ENCODE results near the gene PDE4D. TPM values are rescaled to one million over a fixed set of nuclear protein-coding genes. Genes with fewer than 3 reads are reported as not detected.

PDE4D gene
- total RNA-seq, 1 experiment from 2014 or later = 3.3 TPM

DNA sequence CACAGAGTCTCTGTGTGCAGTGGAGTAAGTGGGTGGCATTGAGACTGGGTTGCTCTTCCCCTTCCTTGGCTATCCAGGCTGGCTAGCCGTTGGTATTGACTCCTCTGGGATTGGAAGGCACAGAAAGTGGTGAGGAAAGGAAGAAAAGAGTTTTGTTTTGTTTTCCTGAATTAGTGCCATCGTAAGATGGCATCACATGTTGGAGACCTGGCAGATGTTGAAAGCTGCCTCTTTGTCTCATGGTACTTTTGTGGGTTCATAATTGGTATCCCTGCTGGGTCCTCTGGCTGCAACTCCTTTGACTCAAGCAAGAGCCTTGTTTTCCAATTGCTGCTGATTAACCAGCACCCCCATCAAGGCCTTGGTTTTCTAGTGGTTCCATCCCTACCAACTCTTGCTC lies 293.8 kb downstream of the PDE4D start:
- no peaks in the 10 kb centered on the region for H3K27me3 Mint-ChIP-seq (ENCODE audit: low read depth)
- POLR2A ChIA-PET = no interaction called here
- DNase-seq (ENCODE audit: low spot score) (no peak), ATAC-seq (no peak)
- H3K9me3 Mint-ChIP-seq = no peaks in the 10 kb centered on the region
- TF ChIP-seq, protein P1, sequence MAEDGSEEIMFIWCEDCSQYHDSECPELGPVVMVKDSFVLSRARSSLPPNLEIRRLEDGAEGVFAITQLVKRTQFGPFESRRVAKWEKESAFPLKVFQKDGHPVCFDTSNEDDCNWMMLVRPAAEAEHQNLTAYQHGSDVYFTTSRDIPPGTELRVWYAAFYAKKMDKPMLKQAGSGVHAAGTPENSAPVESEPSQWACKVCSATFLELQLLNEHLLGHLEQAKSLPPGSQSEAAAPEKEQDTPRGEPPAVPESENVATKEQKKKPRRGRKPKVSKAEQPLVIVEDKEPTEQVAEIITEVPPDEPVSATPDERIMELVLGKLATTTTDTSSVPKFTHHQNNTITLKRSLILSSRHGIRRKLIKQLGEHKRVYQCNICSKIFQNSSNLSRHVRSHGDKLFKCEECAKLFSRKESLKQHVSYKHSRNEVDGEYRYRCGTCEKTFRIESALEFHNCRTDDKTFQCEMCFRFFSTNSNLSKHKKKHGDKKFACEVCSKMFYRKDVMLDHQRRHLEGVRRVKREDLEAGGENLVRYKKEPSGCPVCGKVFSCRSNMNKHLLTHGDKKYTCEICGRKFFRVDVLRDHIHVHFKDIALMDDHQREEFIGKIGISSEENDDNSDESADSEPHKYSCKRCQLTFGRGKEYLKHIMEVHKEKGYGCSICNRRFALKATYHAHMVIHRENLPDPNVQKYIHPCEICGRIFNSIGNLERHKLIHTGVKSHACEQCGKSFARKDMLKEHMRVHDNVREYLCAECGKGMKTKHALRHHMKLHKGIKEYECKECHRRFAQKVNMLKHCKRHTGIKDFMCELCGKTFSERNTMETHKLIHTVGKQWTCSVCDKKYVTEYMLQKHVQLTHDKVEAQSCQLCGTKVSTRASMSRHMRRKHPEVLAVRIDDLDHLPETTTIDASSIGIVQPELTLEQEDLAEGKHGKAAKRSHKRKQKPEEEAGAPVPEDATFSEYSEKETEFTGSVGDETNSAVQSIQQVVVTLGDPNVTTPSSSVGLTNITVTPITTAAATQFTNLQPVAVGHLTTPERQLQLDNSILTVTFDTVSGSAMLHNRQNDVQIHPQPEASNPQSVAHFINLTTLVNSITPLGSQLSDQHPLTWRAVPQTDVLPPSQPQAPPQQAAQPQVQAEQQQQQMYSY (CRISPR knock-in tag; IDR thresholded peaks at IDR 0.05) = no peak
- TF ChIP-seq, protein P2, sequence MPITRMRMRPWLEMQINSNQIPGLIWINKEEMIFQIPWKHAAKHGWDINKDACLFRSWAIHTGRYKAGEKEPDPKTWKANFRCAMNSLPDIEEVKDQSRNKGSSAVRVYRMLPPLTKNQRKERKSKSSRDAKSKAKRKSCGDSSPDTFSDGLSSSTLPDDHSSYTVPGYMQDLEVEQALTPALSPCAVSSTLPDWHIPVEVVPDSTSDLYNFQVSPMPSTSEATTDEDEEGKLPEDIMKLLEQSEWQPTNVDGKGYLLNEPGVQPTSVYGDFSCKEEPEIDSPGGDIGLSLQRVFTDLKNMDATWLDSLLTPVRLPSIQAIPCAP (CRISPR knock-in tag; IDR thresholded peaks at IDR 0.05) = no peak
- TF ChIP-seq ZNF121 (CRISPR knock-in tag; IDR thresholded peaks at IDR 0.05) (no peak), EMX1 (CRISPR knock-in tag; IDR thresholded peaks at IDR 0.05) (no peak)
- TF ChIP-seq, protein P3, sequence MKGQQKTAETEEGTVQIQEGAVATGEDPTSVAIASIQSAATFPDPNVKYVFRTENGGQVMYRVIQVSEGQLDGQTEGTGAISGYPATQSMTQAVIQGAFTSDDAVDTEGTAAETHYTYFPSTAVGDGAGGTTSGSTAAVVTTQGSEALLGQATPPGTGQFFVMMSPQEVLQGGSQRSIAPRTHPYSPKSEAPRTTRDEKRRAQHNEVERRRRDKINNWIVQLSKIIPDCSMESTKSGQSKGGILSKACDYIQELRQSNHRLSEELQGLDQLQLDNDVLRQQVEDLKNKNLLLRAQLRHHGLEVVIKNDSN (CRISPR knock-in tag; IDR thresholded peaks at IDR 0.05) = no peak
- TF ChIP-seq, protein P4, sequence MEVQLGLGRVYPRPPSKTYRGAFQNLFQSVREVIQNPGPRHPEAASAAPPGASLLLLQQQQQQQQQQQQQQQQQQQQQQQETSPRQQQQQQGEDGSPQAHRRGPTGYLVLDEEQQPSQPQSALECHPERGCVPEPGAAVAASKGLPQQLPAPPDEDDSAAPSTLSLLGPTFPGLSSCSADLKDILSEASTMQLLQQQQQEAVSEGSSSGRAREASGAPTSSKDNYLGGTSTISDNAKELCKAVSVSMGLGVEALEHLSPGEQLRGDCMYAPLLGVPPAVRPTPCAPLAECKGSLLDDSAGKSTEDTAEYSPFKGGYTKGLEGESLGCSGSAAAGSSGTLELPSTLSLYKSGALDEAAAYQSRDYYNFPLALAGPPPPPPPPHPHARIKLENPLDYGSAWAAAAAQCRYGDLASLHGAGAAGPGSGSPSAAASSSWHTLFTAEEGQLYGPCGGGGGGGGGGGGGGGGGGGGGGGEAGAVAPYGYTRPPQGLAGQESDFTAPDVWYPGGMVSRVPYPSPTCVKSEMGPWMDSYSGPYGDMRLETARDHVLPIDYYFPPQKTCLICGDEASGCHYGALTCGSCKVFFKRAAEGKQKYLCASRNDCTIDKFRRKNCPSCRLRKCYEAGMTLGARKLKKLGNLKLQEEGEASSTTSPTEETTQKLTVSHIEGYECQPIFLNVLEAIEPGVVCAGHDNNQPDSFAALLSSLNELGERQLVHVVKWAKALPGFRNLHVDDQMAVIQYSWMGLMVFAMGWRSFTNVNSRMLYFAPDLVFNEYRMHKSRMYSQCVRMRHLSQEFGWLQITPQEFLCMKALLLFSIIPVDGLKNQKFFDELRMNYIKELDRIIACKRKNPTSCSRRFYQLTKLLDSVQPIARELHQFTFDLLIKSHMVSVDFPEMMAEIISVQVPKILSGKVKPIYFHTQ (CRISPR knock-in tag; IDR thresholded peaks at IDR 0.05) = no peak
- no peak overlapping the region for H3K27ac Mint-ChIP-seq
- H3K4me1 Mint-ChIP-seq = peaks cover 33% of the 10 kb centered on the region
- no peak overlapping the region for H3K4me3 Mint-ChIP-seq
- H3K36me3 Mint-ChIP-seq = no peaks in the 10 kb centered on the region; the same call in 1 of the 2 replicates
- CTCF ChIA-PET = interaction anchor here (1.0 kb wide), 1 partner anchor 12 kb away, joined by 3 read pairs; no protein-coding TSS in a partner anchor

DNA sequence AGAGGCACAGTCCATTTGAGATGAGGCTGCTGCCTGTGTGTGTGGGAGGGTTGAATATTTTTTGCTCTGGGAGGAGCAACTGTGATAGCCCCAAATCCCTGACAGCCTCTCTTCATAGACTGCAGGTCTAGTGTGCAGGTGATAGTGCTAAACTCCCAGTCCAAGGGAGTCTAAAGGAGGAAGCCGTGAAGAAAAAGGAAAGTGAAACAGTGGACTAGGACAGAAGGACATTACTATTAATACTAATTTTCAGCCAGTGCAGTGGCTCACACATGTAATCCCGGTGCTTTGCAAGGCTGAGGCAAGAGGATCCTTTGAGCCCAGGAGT lies 295.0 kb downstream of the PDE4D start:
- peak; percentile 60 for ATAC-seq

DNA sequence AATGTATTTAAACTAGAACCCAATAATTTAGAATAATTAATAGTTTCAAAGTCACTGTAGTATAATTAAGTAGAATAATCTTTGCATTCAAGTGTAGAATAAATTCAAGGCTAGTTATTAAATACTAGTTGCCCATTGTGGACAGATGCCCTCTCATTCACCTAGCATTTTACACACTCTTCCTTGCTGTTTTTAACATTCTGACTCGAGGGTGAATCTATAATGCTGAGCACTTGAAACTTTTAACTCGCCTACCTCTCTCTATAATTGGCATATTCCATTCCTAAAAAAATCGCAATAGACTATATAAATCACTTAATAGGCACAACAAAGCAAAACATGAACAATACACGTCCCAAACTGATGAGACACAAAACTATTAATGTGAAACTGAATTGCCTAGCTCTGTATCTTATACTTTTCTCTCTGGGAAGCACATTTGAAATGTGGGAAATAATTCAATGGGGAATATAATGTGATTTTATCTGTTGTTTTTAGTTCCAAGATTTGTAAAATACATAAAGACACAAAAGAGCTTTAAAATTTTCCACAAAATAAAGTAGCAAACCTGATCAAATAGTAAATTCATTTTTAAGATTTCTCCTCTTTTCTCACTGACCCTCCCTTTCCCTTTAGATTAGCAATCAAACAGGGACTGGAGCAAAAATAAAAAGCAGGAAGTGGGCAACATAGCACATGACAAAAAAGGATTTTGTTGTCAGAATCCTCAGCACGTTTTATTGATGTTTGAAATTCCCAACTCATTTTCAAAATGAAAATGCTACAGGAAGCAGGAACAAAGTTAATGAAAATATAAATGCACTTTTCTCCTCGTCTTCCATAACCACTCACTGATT lies 295.6 kb downstream of the PDE4D start:
- Mint-ChIP-seq H3K4me3 (no peak overlapping the region), H3K4me1 (peaks cover 26% of the 10 kb centered on the region), H3K36me3 (peaks cover 4% of the 10 kb centered on the region), H3K9me3 (peaks cover 4% of the 10 kb centered on the region), H3K27me3 (ENCODE audit: low read depth) (no peaks in the 10 kb centered on the region), H3K27ac (peak overlapping the region; percentile 88; the same call in 1 of the 2 replicates)
- DNase-seq (ENCODE audit: low spot score) = no peak
- no peak for ATAC-seq
- CTCF ChIA-PET = no interaction called here
- TF ChIP-seq, protein P5, sequence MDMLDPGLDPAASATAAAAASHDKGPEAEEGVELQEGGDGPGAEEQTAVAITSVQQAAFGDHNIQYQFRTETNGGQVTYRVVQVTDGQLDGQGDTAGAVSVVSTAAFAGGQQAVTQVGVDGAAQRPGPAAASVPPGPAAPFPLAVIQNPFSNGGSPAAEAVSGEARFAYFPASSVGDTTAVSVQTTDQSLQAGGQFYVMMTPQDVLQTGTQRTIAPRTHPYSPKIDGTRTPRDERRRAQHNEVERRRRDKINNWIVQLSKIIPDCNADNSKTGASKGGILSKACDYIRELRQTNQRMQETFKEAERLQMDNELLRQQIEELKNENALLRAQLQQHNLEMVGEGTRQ (CRISPR knock-in tag; IDR thresholded peaks at IDR 0.05) = no peak
- TF ChIP-seq JUN (CRISPR knock-in tag; IDR thresholded peaks at IDR 0.05) (no peak), NFATC4 (CRISPR knock-in tag; IDR thresholded peaks at IDR 0.05) (no peak)
- POLR2A ChIA-PET = no interaction called here

More for the DNA sequence above, 295.0 kb downstream of the PDE4D start:
- no peaks in the 10 kb centered on the region for H3K27me3 Mint-ChIP-seq (ENCODE audit: low read depth)
- peaks cover 26% of the 10 kb centered on the region for H3K4me1 Mint-ChIP-seq
- TF ChIP-seq JAZF1 (CRISPR knock-in tag; IDR thresholded peaks at IDR 0.05) = no peak
- TF ChIP-seq, protein P6, sequence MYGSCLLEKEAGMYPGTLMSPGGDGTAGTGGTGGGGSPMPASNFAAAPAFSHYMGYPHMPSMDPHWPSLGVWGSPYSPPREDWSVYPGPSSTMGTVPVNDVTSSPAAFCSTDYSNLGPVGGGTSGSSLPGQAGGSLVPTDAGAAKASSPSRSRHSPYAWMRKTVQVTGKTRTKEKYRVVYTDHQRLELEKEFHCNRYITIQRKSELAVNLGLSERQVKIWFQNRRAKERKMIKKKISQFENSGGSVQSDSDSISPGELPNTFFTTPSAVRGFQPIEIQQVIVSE (CRISPR knock-in tag; IDR thresholded peaks at IDR 0.05; ENCODE audit: borderline replicate concordance) = no peak
- H3K4me3 Mint-ChIP-seq = no peak overlapping the region
- ChIA-PET POLR2A (no interaction called here), CTCF (no interaction called here)
- no peak for DNase-seq (ENCODE audit: low spot score)
- peaks cover 4% of the 10 kb centered on the region for H3K36me3 Mint-ChIP-seq
- H3K27ac Mint-ChIP-seq = peak overlapping the region; percentile 88; the same call in 1 of the 2 replicates
- peaks cover 4% of the 10 kb centered on the region for H3K9me3 Mint-ChIP-seq
